ENCODE data around the gene IMPDH1.

- TF ChIP-seq POLR2A (IDR thresholded peaks at IDR 0.05; ENCODE audit: low read depth, low read length) = no peak
- no peak for TF ChIP-seq GABPA (IDR thresholded peaks at IDR 0.05; ENCODE audit: low read depth)
- TF ChIP-seq POLR2AphosphoS5 (IDR thresholded peaks at IDR 0.05; ENCODE audit: low read length) = no peak
- no peak for TF ChIP-seq CEBPB (IDR thresholded peaks at IDR 0.05; ENCODE audit: borderline replicate concordance in 1 of 2, low read depth in 2 of 2, low read length in 2 of 2)
- TF ChIP-seq, protein P1, sequence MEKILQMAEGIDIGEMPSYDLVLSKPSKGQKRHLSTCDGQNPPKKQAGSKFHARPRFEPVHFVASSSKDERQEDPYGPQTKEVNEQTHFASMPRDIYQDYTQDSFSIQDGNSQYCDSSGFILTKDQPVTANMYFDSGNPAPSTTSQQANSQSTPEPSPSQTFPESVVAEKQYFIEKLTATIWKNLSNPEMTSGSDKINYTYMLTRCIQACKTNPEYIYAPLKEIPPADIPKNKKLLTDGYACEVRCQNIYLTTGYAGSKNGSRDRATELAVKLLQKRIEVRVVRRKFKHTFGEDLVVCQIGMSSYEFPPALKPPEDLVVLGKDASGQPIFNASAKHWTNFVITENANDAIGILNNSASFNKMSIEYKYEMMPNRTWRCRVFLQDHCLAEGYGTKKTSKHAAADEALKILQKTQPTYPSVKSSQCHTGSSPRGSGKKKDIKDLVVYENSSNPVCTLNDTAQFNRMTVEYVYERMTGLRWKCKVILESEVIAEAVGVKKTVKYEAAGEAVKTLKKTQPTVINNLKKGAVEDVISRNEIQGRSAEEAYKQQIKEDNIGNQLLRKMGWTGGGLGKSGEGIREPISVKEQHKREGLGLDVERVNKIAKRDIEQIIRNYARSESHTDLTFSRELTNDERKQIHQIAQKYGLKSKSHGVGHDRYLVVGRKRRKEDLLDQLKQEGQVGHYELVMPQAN (conservative IDR thresholded peaks at IDR 0.05) = no peak
- TF ChIP-seq SUZ12 (IDR thresholded peaks at IDR 0.05; ENCODE audit: unreplicated experiment) = no peak
- TF ChIP-seq, protein P2, sequence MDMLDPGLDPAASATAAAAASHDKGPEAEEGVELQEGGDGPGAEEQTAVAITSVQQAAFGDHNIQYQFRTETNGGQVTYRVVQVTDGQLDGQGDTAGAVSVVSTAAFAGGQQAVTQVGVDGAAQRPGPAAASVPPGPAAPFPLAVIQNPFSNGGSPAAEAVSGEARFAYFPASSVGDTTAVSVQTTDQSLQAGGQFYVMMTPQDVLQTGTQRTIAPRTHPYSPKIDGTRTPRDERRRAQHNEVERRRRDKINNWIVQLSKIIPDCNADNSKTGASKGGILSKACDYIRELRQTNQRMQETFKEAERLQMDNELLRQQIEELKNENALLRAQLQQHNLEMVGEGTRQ (IDR thresholded peaks at IDR 0.05; ENCODE audit: borderline replicate concordance, low read depth, low read length) = no peak
Observed at GRCh38 chr7:128396357-128396756, 13.4 kb downstream of the IMPDH1 start.

Measured in GM12878 (cell line).